Endothelial cell (in vitro differentiated cells): ENCODE results near the gene PACS2. TPM values are rescaled to one million over a fixed set of nuclear protein-coding genes. Genes with fewer than 3 reads are reported as not detected.

Source experiments
- DNase-seq: peaks from one replicate; pipeline ENCODE4 v3.0.0; 2021; ENCODE audit warnings: low spot score
- H3K27ac Mint-ChIP-seq: one replicate; pipeline ENCODE4 v1.8.0; 2021; ENCODE audit warnings: mixed read lengths, inconsistent platforms; ENCODE audit not compliant: unreplicated experiment
- H3K27me3 Mint-ChIP-seq: one replicate; pipeline ENCODE4 v1.8.0; 2021; ENCODE audit warnings: mild to moderate bottlenecking, moderate library complexity, mixed read lengths, inconsistent platforms; ENCODE audit not compliant: unreplicated experiment
- H3K36me3 Mint-ChIP-seq: one replicate; pipeline ENCODE4 v1.8.0; 2021; ENCODE audit warnings: mild to moderate bottlenecking, low read depth, mixed read lengths, inconsistent platforms; ENCODE audit not compliant: unreplicated experiment
- H3K4me1 Mint-ChIP-seq: one replicate; pipeline ENCODE4 v1.8.0; 2021; ENCODE audit warnings: mild to moderate bottlenecking, mixed read lengths, inconsistent platforms; ENCODE audit not compliant: unreplicated experiment
- H3K4me3 Mint-ChIP-seq: one replicate; pipeline ENCODE4 v1.8.0; 2021; ENCODE audit warnings: mild to moderate bottlenecking, mixed read lengths, inconsistent platforms; ENCODE audit not compliant: unreplicated experiment
- H3K9me3 Mint-ChIP-seq: one replicate; pipeline ENCODE4 v1.8.0; 2021; ENCODE audit warnings: mixed read lengths, inconsistent platforms; ENCODE audit not compliant: unreplicated experiment
- total RNA-seq: library from RNA; stranded (reverse); fragmentation: NEBNext Ultra II Directional; extraction: Animal tissue kit (Norgen Biotek cat#: 25700); gene quantifications from one replicate; pipeline ENCODE4 v1.2.1, GENCODE V29; 2021; ENCODE audit not compliant: unreplicated experiment
- TF ChIP-seq, protein P1 (sequence below): fragments of 200-600 bp; sonication (generic); IDR thresholded peaks from one replicate; pipeline ENCODE4 v1.5.0; 2021; ENCODE audit warnings: antibody characterized with exemption; ENCODE audit not compliant: unreplicated experiment

PACS2 gene
- total RNA-seq, 1 donor from 2014 or later = 113 TPM

DNA sequence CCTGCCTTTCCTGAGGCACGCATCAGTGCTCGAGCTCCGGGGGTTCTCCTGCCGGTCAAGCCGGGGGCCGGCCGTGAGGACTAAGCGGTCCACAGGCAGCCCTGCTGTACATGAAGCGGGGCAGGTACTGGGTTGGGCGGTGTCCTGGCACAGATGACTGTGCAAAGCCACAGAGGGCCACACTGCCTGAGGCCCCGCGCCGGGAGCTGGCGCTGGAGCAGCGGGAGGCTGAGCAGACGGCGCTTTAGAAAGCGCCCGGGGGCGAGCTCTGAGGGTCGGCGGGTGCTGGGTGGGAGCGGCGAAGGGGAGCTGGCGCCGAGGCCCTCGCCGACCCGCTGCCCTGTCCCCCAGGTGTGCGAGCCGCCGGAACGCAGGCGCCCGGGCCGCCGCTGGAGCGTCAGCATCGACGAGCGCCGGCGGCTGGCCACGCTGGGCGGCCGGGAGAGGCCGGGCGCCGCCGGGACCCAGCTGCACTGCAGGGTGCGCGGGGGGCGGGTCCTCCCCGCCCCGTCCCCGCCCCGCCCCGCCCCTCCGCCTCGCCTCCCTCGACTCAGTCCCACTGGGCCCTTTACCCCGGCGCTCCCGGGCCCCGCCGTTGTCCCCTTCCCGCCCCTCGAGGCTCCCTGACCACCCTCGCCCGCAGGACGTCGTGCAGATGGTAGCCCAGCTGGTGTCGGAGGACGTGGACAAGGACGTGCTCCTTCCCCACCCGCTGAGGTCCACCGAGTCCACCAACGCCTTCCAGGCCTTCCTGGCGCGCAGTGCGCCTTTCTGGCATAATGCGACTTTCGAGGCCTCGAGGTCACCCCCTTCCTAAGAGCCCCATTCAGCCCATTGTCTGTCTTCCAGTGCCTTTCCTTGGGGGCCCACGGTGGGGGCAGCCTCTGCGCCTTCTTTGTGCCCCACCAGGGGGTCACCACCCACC is 96.7 kb downstream of the PACS2 start:
- no peaks in the 10 kb centered on the region for H3K9me3 Mint-ChIP-seq
- no peak overlapping the region for H3K4me3 Mint-ChIP-seq
- DNase-seq = no peak
- H3K4me1 Mint-ChIP-seq = peaks cover 16% of the 10 kb centered on the region
- peaks cover 23% of the 10 kb centered on the region for H3K27me3 Mint-ChIP-seq
- no peak overlapping the region for H3K27ac Mint-ChIP-seq
- no peaks in the 10 kb centered on the region for H3K36me3 Mint-ChIP-seq
- TF ChIP-seq, protein P1, sequence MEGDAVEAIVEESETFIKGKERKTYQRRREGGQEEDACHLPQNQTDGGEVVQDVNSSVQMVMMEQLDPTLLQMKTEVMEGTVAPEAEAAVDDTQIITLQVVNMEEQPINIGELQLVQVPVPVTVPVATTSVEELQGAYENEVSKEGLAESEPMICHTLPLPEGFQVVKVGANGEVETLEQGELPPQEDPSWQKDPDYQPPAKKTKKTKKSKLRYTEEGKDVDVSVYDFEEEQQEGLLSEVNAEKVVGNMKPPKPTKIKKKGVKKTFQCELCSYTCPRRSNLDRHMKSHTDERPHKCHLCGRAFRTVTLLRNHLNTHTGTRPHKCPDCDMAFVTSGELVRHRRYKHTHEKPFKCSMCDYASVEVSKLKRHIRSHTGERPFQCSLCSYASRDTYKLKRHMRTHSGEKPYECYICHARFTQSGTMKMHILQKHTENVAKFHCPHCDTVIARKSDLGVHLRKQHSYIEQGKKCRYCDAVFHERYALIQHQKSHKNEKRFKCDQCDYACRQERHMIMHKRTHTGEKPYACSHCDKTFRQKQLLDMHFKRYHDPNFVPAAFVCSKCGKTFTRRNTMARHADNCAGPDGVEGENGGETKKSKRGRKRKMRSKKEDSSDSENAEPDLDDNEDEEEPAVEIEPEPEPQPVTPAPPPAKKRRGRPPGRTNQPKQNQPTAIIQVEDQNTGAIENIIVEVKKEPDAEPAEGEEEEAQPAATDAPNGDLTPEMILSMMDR = no peak

- DNase-seq = no peak
- Mint-ChIP-seq H3K4me3 (no peak overlapping the region), H3K27ac (no peak overlapping the region), H3K36me3 (no peaks in the 10 kb centered on the region), H3K27me3 (peaks cover 24% of the 10 kb centered on the region), H3K9me3 (no peaks in the 10 kb centered on the region), H3K4me1 (peaks cover 16% of the 10 kb centered on the region)
- TF ChIP-seq, protein P1 = no peak
Observed at GRCh38 chr14:105411985-105412770, 97.6 kb downstream of the PACS2 start.

- peaks cover 28% of the 10 kb centered on the region for H3K27me3 Mint-ChIP-seq
Observed at GRCh38 chr14:105412771-105413543, 98.4 kb downstream of the PACS2 start.

GRCh38 chr14:105413544-105413886 is 99.0 kb downstream of the PACS2 start:
- Mint-ChIP-seq H3K9me3 (no peaks in the 10 kb centered on the region), H3K4me1 (peaks cover 17% of the 10 kb centered on the region), H3K4me3 (no peak overlapping the region), H3K36me3 (no peaks in the 10 kb centered on the region), H3K27me3 (peaks cover 28% of the 10 kb centered on the region), H3K27ac (no peak overlapping the region)
- TF ChIP-seq, protein P1 = no peak
- DNase-seq = no peak

More at GRCh38 chr14:105412771-105413543, 98.4 kb downstream of the PACS2 start:
- Mint-ChIP-seq H3K36me3 (no peaks in the 10 kb centered on the region), H3K9me3 (no peaks in the 10 kb centered on the region), H3K4me1 (peaks cover 16% of the 10 kb centered on the region), H3K27ac (no peak overlapping the region), H3K4me3 (no peak overlapping the region)
- DNase-seq = no peak
- TF ChIP-seq, protein P1 = no peak
